Right lobe of liver (tissue), 6 donors: ENCODE data around the gene CA5A. TPM values are rescaled to one million over a fixed set of nuclear protein-coding genes. Genes with fewer than 3 reads are reported as not detected.
"Not testable (repeated sequence)": the region's sequence is repeated elsewhere in the genome, so short reads cannot be mapped to it uniquely, and the experiment has no call there.

ENCODE experiments used
- ATAC-seq, 4 donors: fragments of 200-7000 bp; cut with Tn5 transposase; one replicate each; pipeline ENCODE4 v1.9.1; 2020; ENCODE audit warnings: mild to moderate bottlenecking in 4 of 4, moderate library complexity in 4 of 4
- DNase-seq, 3 donors: peaks; one replicate each; pipeline ENCODE4 v3.0.0-alpha.2; 2020
- H3K27ac ChIP-seq, 3 donors: fragments of 200-600 bp; one replicate each; pipeline ENCODE4 v1.8.0; 2022
- H3K27me3 ChIP-seq, 2 donors: fragments of 200-600 bp; one replicate each; pipeline ENCODE4 v1.8.0; 2022
- H3K36me3 ChIP-seq, 4 donors: fragments of 200-600 bp; sonication (generic) in 1 of 4; one replicate each; pipeline versions ENCODE4 v1.5.1 to v1.8.0; 2017 to 2022; ENCODE audit warnings: control low read depth in 1 of 4
- H3K4me1 ChIP-seq, 4 donors: fragments of 200-600 bp; sonication (generic) in 1 of 4; one replicate each; pipeline versions ENCODE4 v1.5.1 to v1.8.0; 2017 to 2022; ENCODE audit warnings: control low read depth in 1 of 4
- H3K4me3 ChIP-seq, 3 donors: fragments of 200-600 bp; one replicate each; pipeline ENCODE4 v1.8.0; 2022
- H3K9me3 ChIP-seq, 4 donors: fragments of 200-600 bp; sonication (generic) in 1 of 4; one replicate each; pipeline versions ENCODE4 v1.5.1 to v1.8.0; 2017 to 2022; ENCODE audit warnings: control low read depth in 1 of 4
- CTCF ChIP-seq, 4 donors: fragments of 200-600 bp in 3 of 4; fragments of 450-650 bp in 1 of 4; IDR thresholded peaks; one replicate each; pipeline versions ENCODE4 v1.5.1 to v1.8.0; 2016 to 2022; ENCODE audit warnings: antibody characterized with exemption in 4 of 4, mild to moderate bottlenecking in 2 of 4
- POLR2A ChIP-seq: fragments of 450-650 bp; IDR thresholded peaks from one replicate; pipeline ENCODE4 v1.6.1; 2017; ENCODE audit warnings: antibody characterized with exemption, mild to moderate bottlenecking
- WGBS: methylation state at CpG from one replicate; pipeline ENCODE4 v1.1.6; 2018; ENCODE audit warnings: low coverage, low lambda C conversion rate; ENCODE audit not compliant: insufficient coverage; ENCODE audit errors: missing lambda C conversion rate; 5-methylcytosine and 5-hydroxymethylcytosine counted together
- intact Hi-C, 2 donors: fragments of 100-400 bp; cut with DNase I; formaldehyde crosslinking; loops; one replicate each; pipeline versions ENCODE4 v1.11.2 to v1.14.1; 2022
- total RNA-seq, 6 experiments: library from RNA; depleted of rRNA in 2 of 6; stranded (reverse); fragments of >200 nt in 2 of 6; fragmentation: NEBNext Ultra II Directional in 3 of 6; extraction: Animal tissue kit (Norgen Biotek cat#: 25700) in 3 of 6; gene quantifications; one replicate each; pipeline versions ENCODE4 v1.1.0 to v1.2.4, GENCODE V29; 2016 to 2023
- donor health status: DM: no; HTN: yes; CAD: no.
- donor health status: DM: no; HTN: no; CAD: no.
- donor health status: DM: no; HTN: no; CAD: no.
- donor health status: DM: no; HTN: yes; CAD: no.
- donor health status: DM: no; HTN: yes; CAD: no.

Gene CA5A
- total RNA-seq, 6 experiments from 2014 or later = 26.5 to 59.6 (median 30.2) TPM

DNA sequence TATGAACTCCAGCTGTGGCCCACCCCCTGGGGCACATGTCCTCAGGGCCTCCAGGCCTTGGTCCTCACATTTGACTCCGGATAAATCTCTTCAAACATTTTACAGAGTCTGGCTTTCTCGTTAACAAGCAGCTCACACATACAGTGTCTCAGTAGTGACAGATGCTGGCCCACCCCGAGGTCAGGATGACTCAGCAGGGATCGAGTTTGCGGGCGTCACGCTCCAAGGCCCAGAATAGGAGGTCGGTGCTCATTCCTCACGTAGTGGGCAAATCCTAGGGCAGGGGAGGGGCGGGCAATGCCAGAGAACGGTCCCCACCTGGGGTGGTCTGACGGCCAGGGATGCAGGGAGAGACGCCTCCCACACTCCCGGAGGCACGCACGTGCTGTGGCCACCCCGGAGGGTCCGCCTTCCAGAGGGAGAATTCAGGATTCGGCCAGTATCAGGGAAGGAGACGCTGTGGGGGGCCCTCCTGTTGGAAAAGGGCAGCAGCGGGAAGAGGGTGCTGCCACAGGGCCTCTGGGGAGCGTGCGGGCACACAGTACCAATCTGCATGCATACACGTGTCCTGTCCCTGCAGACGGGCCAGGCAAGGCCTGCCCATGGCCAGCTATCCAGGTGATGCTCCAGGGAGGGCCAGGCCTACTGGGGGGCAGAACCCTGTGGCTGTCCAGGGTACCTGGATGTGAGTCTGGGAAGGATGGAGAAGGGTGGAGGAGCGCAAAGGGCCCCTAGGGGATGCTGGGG is 75.6 kb downstream of the CA5A start:
- Histone ChIP-seq H3K4me1 (peaks cover 0 to 16% (median 0%) of the 10 kb centered on the region in 4 donors), H3K27ac (no peak overlapping the region), H3K36me3 (no peaks in the 10 kb centered on the region), H3K4me3 (no peak overlapping the region), H3K27me3 (no peaks in the 10 kb centered on the region), H3K9me3 (no peaks in the 10 kb centered on the region)
- ATAC-seq (no peak), DNase-seq (no peak)
- TF ChIP-seq CTCF (IDR thresholded peaks at IDR 0.05) = no peak
- TF ChIP-seq POLR2A = no peak
- 82% methylated on average over 7 of the region's 26 CpGs for WGBS
- intact Hi-C loops = no loop called here

DNA sequence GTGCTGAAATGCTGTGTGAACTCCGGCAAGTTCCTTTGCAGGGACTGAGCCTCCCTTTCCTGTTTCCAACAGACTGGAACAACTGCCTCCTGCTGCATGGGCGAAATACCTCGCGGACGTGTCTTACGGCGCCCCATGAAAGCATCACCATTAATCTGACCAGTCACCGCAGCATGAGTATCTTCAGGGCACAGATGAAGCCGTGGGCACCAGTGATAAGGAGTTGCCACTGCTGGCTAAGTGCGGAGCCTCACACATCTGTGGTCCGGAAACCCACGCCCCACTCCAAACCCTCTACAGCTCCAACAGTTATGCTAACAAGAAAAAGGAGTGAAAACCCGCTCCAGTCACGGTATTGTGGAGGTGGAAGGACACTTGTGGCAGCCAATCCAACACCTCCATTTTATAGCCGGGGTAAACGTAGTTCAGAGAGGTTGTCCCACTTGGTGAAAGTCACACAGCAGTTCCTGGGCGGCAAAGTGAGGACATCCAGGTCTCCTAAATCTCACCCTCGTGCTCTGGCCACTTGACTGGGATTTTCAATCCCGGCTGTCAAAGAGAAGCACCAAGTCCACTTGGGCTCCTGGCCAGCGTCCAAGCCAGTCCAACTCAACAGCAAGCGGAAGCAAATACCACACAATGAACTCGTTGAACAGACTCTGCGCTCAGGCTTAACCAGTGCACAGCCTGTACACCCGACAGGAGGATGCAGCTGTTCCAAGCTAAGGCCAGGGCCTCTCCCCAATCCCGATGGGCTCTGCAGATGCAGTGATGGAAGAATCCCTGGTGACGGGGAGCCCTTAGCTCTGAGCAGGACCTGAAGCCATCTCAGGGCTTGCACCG is 78.0 kb downstream of the CA5A start:
- H3K27me3 ChIP-seq, H3K9me3 ChIP-seq, intact Hi-C loops, H3K4me3 ChIP-seq, H3K36me3 ChIP-seq: not testable (repeated sequence)
- peak; percentile 66 to 79 (median 67) for DNase-seq
- Histone ChIP-seq H3K27ac (peak overlapping the region in 2 of 3 donors; percentile 24 to 38), H3K4me1 (peaks cover 0 to 38% (median under 1%) of the 10 kb centered on the region in 4 donors)
- 59% methylated on average over 9 of the region's 27 CpGs for WGBS
- peak in 1 of 4 donors; percentile 21 for ATAC-seq

DNA sequence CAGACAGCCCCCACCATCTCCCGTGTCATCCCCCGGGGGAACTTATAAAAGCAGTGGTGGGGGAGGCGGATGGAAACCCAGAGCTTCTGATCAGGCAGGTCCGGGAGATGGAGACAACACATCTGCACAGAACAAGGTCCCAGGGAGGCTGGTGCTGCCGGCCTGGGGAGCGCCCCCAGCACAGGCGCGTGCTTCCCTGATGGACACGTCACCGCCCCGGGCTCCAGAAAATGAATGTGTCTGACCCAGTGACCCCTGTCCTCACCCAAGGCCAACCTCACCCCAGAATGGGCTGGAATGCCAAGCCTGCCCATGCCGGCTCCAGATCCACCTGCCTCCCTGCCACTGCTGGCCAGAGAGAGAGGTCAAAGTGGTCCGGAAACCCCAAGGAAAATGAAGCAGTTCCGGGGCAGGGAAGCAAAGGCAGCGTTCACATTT is 79.5 kb downstream of the CA5A start:
- peak overlapping the region in 2 of 3 donors; percentile 81 to 86 for H3K27ac ChIP-seq

DNA sequence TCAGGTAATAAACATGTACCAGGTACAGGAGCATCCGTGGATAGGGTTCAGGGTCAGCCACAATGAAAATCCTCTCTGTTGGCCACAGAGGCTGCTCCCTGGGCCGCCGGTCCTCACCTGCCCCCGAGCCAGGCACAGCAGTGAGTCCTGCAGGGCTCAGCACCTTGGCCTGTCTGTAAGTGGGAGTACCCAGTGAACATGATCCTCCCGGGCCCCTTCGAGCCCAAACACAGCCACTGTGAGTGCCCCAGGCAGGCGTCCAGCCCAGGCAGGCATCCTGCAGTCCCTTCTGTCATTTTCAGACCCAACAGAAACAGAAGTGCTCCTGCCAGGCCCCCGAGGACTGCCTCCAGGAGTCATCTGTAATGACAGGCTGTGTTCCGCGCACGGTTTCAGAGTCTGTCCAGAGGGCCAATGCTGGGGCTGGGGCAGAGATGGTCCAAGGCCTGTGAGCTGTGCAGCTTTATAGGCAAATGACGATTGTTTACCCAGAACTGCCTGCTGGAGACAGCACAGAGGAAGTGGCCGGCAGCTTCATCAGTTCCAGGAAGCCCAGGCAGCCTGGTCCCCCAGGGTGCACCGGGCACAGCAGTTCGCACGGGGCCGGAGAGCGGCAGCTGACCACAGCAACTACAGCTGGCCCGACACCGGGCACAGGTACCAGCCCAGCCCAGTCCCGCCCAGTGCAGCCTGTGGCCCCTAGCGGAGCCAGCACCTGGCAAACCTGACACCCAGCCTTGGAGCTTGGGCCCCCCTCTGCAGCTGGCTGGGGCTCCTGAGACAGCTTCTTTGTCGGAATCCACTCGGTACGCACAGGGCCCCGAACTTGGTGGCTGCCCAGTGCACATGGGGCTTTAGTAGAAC is 80.2 kb downstream of the CA5A start:
- 88% methylated on average over 5 of the region's 26 CpGs for WGBS
- TF ChIP-seq POLR2A (peak; percentile 80), CTCF (IDR thresholded peaks at IDR 0.05) (no peak)
- Histone ChIP-seq H3K27me3 (no peaks in the 10 kb centered on the region), H3K4me1 (peaks cover 0 to 52% (median 4%) of the 10 kb centered on the region in 4 donors), H3K27ac (peak overlapping the region; percentile 10 to 86 (median 81)), H3K4me3 (no peak overlapping the region), H3K36me3 (no peaks in the 10 kb centered on the region), H3K9me3 (no peaks in the 10 kb centered on the region)
- DNase-seq (peak; percentile 65 to 88 (median 86)), ATAC-seq (peak; percentile 46 to 72 (median 56))
- intact Hi-C loops = no loop called here

More for the DNA sequence above, 79.5 kb downstream of the CA5A start:
- intact Hi-C loops = no loop called here
- H3K36me3 ChIP-seq = no peaks in the 10 kb centered on the region
- peak in 1 of 3 donors; percentile 69 for DNase-seq
- H3K4me3 ChIP-seq = no peak overlapping the region
- H3K27me3 ChIP-seq = no peaks in the 10 kb centered on the region
- H3K9me3 ChIP-seq = no peaks in the 10 kb centered on the region
- WGBS = 61% methylated on average over 6 of the region's 15 CpGs
- TF ChIP-seq CTCF (IDR thresholded peaks at IDR 0.05) = no peak
- no peak for TF ChIP-seq POLR2A
- peaks cover 0 to 45% (median 4%) of the 10 kb centered on the region in 4 donors for H3K4me1 ChIP-seq
- ATAC-seq = peak in 2 of 4 donors; percentile 6 to 22
